Dedifferentiated amniotic fluid mesenchymal stem cell (primary cell): ENCODE measurements around the gene PRR16.
"Not testable (repeated sequence)": the region's sequence is repeated elsewhere in the genome, so short reads cannot be mapped to it uniquely, and the experiment has no call there.

Source experiments
- DNase-seq: peaks from one replicate; pipeline ENCODE4 v3.0.0-alpha.2; 2016; ENCODE audit errors: extremely low spot score

PRR16 gene

DNA sequence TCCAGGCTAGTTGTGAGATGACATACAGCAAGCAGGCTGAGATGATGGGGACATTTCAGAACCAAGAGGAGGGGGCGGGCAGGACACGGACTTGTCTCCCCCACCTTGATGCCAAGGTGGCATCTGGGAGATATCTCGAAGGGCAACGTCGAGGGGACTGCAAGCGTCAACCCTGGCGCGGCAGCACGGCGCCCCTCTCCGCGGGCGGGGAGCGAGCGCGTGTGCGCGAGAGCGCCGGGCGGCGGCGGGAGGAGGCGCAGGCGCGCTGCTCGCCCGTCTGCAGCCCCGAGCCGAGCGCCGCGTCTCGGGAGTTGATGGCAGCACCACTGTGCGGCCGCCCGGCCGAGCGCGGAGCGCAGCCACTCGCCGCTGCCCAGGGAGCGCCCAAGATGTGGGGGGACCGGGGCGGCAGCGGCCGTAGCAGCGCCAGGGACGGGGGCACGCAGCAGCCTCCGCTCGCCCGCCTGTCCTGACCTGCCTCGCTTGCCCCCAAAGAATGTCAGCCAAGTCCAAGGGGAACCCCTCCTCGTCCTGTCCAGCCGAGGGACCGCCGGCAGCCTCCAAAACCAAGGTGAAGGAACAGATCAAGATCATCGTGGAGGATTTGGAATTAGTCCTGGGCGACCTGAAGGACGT lies at the start of gene PRR16:
Gene PRR16, plus strand, starts transcription at position 310 of the 636 bp plus-strand sequence.
- peak; percentile 63 for DNase-seq

DNA sequence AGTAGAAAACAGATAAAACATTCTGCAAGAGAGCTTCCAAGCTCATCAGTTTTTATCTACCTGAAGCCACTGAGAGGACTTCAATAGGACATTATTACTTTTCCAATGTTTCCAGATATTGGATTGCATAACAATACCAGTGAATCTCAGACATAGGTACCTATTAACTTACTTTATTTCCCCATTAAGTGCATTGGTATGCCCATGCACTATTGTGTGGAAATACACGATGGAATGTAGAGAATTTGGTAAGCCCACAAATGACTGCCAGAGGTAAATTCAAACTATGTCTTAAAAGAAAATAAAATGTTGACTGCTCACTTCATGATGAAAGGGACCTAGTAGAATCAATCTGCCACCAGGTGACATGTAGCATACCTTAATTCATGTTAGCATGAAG lies 48.1 kb upstream of the PRR16 start:
- DNase-seq: no peak

DNA sequence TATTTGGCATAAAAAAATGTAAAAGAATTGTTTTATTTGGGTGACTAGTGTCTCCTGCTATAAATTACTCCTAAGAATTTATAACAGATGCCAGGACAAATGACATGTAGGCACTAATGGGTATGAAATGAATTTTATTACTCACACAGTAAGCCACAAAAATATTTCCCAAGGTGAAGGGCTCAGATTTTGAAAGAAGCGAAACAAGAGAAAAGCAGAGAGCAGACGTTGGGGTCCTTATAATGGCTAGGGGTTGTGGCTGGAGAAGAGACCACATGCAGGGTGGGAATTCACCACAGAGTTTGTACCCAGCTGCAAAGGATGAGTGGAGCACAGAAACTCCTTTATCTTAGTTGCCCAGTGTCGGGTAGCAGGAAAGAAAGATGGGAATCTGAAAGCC lies 45.0 kb upstream of the PRR16 start:
- DNase-seq: no peak

DNA sequence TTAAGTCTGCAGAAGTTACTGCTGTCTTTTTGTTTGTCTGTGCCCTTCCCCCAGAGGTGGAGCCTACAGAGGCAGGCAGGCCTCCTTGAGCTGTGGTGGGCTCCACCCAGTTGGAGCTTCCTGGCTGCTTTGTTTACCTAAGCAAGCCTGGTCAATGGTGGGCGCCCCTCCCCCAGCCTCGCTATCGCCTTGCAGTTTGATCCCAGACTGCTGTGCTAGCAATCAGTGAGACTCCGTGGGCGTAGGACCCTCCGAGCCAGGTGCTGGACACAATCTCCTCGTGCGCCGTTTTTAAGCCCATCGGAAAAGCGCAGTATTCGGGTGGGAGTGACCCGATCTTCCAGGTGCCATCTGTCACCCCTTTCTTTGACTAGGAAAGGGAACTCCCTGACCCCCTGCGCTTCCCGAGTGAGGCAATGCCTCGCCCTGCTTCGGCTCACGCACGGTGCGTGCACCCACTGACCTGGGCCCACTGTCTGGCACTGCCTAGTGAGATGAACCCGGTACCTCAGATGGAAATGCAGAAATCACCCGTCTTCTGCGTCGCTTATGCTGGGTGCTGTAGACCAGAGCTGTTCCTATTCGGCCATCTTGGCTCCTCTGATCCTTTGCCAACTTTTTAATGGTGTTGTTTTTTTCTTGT lies 37.3 kb upstream of the PRR16 start:
- not testable (repeated sequence) for DNase-seq

DNA sequence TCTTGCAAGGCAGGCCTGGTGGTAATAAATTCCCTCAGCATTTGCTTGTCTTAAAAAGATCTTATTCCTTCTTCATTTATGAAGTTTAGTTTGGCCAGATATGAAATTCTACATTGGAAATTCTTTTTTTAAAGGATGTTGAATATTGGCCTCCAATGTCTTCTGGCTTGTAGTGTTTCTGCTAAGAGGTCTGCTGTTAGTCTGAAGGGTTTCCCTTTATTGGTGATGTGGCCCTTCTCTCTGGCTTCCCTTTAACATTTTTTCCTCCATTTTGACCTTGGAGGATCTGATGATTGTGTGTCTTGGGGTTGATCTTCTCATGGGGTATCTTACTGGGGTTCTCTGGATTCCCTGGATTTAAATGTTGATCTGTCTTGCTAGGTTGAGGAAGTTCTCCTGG lies 33.5 kb upstream of the PRR16 start:
- DNase-seq: no peak

DNA sequence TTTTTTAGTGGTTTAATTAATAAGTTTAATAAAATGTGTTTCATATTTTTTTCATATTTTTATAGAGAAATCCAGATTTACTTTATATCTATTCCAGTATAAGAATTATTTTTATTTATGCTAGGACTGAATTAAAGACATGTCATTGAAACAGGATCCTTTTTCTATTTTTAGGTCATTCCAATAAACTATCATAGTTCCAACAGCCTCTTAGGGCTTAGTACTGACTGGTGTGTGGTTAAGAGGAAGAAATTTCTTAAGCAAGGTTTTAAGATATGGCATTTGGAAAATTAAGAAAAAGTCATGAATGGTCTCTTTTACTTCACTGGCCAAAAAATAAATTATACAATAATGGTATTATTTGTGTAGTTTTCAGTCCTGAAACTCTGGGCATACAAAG lies 31.2 kb upstream of the PRR16 start:
- DNase-seq: no peak

DNA sequence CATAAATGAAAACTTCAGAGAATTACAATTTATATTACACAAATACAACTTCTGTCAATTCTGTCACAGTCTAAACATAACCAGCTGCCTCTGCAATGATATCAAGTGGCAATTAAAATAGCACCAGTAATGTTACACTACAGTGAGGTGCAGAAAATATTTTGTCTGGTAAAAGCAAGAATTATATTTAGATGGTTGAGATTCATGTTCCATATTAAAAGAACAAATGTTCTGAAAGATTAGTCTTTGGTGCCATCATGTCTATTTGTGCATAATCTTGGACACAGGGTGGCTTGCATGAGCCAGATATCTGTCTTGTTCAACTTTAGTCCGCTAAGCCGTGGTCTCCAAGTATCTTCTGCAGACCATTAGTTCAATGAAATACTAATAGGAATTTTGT lies 29.0 kb upstream of the PRR16 start:
- no peak for DNase-seq

DNA sequence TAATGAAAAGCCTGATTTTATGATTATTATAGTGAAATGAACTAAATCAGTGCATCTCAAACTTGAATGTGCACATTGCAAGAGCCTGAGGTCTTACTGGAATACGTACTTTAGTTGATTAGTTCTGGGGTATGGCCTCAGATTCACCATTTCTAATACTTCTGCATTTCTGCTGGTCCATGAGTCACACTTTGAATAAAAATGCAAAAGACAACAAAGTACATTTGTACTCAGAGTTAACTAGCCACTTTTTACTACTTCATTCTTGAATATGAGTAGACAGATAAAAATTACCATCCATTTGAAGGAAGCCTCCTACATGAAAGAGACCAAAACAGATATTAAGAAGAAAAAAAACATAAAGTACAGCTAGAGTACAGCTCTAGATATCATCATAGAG lies 27.1 kb upstream of the PRR16 start:
- DNase-seq: no peak

DNA sequence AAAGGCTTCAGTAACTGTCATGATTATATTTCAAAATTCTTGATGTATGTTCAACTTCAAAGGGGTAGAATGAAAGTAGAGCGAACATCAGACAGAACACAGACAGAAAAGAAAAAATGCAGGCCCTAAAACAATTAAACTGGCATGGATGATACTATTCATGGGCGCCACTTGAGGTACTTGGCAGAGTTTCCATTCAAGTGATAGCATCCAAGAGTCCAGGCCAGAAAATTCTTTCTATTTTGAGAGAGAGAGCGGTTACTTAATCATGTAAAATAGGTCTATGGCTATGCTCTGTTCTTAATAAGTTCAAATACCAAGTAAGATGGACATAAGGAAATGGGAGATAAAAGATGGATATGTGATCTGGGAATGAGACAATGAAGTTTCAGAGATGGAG lies 21.4 kb upstream of the PRR16 start:
- no peak for DNase-seq

DNA sequence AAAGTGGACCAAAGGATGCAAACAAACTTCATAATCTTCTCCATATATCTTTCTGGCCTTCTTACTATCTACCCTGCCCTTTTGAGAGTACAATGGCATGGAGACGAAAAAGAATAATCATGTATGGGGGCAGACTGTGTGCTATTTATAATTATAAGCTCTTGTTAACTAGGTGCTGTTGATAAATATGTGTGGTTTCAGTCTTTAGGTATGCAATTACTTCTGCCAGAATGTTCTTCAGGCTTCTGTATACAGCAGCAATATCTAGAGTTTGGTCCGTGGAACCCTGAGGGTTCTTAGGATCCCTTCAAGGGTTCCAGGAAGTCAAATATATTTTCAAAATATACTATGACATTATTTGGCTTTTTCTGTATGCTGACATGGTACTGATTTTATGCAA lies 20.5 kb upstream of the PRR16 start:
- no peak for DNase-seq

DNA sequence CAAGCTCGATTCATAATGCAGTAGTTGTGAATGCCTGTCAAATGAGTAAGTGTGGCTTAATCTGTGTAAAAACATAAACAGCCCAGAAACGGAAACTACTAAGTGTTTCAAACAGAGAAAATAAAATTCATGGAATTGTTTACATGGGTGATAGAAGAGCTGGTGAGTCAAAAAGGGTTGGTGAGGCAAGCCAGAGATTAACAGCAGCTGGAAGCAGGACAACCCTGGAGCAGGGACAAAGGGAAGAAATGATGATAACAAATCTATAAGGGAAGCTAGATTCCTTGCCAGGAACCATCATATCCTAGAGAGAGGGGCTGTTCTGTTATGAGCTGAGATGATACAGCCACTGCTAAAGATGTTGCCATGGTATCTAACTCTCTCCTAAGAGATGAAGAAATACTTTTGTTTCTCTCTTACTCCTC lies 18.0 kb upstream of the PRR16 start:
- DNase-seq: peak; percentile 85

DNA sequence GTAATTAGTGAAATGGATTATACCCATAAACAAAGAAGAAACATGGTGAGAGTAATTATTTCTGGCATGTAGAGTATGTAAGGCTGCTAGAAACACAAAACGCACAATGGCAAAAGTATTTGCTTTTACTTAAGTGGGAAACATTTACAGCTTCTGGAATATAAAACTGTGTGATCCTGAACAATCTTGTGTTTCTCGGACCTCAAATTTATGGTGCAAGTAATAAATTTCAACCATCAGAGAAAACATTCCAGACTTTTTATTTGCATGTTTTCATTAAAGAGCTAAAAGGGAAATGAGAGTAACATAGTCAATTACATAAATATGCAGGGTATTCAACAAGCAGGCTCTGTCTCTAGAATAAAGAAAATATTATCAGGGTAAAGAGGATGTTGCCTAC lies 17.2 kb upstream of the PRR16 start:
- DNase-seq: no peak

DNA sequence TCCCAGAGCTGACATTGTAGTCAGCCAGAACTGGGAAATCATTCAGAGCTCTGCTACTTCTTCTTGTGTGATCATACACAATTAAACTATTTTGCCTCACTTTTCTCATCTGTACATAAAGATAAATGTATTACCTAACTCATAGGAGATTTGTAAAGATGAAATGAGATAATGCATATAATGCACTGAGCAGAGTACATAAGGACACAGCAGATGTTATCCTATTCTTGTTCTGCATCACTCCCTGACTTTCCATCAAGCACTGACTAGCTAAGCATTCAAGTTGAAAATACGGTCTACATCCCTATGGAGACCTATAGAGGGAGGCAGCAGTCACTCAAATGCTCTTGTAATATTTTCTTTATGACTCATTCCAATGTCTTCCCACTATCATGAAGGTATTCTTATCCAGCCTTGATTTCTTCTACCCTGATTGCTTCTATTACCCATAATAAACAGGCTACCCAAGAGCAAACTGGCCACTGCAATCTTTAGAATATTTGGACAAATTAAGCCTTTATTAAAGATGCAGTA lies 16.3 kb upstream of the PRR16 start:
- DNase-seq: no peak

DNA sequence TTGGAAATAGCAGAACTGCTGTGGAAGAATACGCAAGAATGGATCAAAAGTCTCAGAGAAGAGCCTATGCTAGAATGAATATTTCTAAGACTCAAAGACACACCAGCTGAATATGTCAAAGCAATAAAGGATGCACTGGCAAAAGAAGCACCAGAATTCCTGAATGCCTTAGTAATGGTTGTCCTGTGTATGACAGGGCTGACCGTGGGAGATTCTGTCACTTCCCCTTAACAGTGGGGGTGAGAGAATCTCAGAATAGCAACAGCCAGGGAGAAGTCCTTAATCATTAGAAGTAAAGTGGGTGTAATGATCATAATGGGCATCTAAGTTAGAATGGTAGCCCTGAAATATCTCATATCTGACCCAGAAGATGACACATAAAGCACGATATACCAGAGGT lies 14.6 kb upstream of the PRR16 start:
- DNase-seq: no peak

DNA sequence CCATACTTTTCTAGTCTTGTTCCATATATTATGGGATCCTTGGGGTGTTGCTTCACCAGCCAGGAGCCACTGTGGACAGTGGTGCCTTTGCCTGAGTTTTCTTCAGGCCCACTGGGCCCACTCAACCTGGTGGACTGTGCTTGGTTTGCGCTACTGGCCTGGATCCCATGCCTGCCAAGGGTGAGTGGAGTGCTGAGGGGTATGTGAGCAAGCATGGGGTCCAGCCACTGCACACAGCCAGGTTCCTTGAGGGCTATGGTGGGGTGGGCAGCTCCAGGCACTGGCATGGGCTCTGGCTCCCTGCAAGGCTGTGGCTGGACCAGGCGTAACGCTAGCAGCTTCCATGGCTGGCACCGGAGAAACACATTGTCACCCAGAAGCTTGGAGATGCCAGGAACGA lies 13.2 kb upstream of the PRR16 start:
- DNase-seq: no peak

DNA sequence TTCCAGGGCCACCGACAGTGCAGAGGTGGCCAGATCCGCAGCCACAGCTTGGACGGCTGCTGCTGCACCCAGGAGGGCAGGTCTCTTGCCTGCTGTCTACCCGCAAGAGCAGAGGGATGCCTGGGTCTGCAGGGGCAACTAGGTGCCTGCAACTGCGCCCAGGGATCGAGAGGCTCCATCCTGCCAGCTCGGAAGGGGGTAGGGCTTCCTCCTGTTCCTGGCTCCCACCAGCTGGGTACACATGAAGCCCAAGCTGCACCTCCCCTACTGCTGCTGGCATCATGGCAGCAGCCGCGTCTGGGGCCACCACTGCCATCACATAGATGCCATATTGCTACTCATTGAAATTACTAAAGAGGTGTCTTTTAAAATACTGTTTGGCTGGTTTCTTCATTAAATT lies 12.7 kb upstream of the PRR16 start:
- DNase-seq: no peak

DNA sequence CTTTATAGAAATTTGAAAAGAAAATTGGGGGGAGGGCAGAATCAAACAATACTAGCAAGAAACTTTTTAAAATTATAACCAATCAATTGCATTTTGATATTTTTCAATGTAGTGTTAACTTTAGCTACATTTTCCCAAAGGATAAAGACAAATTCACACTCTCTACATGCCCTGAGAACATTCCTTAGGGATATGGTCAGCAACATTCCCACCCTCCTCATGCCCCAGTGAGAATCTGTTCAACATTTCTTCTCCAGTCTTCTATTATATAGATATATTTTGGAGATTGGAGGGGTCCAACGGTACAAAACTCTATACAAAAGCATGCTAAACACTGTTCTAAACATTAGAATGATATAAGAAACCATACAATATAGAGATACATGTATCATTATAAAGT lies 11.6 kb upstream of the PRR16 start:
- DNase-seq: no peak

DNA sequence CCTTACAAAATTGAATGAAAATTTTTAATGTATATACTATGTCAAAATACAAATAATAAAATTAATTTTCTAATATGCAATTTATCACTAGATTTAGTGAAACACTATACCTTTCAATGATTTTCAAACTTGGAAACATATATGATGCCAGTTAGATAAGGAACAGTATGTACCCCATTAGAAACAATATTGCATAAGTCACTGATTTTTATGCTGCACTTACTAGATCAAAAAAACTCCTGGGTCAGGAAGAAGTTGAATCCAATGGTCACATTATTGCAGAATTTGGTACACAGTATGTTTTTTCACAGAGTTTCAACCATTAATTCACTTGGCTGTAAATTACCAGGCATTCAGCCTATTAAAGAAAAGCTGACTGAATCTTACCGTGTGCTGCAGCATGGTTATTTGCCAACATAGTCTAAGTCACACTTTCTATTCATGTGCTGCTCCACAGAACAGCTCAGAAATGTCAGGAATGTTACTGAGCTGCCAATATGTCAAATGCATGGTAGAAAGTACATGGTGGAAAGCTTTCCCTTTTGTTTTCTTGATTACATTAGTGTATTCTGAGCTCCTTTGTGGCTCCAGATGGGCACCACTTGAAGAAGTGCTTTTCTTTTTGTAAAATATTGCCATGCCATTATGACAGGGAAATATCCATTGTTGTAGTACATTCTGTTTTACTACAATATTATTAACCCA lies 9.9 kb upstream of the PRR16 start:
- DNase-seq: peak; percentile 81

DNA sequence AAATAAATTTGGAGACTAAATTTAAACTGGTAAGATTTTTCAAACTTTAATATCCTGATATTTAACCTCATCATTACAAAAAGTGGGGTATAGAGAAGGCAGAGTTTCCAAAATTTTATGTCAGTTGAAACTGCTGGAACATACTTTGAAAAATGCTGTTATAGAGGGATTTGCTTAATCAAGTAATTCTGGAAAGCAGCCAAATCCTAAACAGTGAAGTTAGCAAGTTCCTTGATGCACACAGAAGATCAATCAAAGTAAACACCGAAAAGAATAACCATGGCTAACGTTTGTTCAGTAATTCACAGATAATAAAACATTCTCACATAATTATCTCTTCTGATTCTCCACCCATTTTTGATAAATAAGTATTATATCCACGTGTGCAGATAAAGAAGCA lies 8.1 kb upstream of the PRR16 start:
- DNase-seq: no peak

DNA sequence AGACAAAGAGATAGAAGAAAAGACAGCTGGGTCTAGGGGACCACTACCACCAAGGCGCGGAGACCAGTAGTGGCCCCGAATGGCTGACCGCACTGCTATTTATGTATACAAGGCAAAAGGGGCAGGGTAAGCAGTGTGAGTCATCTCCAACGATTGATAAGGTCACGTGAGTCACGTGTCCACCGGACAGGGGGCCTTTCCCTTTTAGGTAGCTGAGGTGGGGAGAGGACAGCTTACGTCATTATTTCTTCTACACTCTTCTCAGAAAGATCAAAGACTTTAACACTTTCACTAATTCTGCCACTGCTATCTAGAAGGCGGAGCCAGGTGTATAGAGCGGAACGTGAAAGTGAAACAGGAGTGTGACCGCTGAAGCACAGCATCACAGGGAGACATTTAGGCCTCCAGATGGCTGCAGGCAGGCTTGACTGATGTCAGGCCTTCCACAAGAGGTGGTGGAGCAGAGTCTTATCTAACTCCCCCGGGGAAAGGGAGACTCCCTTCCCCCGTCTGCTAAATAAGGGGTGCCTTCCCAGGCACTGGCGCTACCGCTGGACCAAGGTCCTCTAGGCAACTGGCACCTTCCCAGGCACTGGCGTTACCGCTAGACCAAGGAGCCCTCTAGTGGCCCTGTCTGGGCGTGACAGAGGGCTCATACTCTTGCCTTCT lies 6.1 kb upstream of the PRR16 start:
- no peak for DNase-seq

DNA sequence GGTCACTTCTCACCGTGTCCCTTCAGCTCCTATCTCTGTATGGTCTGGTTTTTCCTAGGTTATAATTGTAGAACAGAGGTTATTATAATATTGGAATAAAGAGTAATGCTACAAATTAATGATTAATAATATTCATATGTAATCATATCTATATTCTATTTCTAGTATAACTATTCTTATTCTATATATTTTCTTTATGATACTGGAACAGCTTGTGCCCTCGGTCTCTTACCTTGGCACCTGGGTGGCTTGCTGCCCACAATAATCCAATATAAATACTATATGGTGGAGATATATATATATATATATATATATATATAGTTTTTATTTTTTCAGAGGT lies 5.6 kb upstream of the PRR16 start:
- not testable (repeated sequence) for DNase-seq

DNA sequence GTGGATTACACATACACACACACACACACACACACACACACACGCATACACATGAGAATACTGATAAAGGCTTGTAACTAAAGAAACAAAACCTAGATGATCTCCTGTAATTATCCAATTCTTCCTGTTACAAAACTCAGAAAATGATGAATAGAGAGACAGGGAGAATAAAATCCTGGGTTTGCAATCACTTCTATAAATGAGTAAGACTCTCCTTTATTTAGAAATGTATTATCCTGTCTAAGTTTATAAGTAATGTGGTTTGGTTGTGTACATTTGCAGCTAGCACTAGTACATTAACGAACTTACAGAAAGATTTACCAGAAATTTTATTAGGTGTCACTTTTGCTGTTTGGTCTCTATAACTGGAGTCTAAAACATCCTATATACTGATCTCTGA lies 2.8 kb upstream of the PRR16 start:
- DNase-seq: no peak
